SIG-M5 (cell line): ENCODE data around the gene MFSD11.
"Not testable (repeated sequence)": the region's sequence is repeated elsewhere in the genome, so short reads cannot be mapped to it uniquely, and the experiment has no call there.

Source experiments
- DNase-seq: peaks from one replicate; lab custom pipeline; 2025; lab: John Stamatoyannopoulos, UW

Gene MFSD11

DNA sequence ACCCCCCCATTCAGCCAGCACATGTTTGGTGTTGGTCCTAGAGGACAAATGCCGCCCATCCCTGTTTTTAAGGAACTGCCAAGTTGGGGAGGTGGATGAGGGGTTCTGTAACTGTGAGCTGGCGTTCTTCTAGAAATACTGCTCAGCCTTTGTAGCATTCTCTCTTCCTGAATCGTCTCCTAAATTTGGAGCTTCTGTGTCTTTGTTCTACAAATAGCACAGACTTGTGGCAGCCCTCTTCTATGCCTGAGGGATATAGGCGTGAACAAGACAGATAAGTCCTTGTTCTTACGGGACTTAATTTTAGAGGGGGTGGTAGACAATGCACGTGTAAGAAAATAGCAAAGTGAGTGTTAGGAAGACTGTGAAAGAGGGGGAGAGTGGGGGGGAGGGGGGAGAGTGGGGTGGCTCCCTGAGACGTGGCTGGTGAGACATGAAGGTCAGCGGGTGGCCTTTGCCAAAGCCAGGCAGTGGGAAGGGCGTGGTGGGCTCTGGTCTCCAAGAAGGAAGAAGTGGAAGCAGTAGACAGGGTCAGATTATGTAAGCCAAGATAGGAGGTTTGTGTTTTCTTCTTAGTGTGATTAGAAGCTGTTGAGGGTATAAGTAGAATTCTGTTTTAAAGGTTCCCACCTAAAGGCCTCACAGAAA, 9.9 kb downstream of the MFSD11 start:
- no peak for DNase-seq

DNA sequence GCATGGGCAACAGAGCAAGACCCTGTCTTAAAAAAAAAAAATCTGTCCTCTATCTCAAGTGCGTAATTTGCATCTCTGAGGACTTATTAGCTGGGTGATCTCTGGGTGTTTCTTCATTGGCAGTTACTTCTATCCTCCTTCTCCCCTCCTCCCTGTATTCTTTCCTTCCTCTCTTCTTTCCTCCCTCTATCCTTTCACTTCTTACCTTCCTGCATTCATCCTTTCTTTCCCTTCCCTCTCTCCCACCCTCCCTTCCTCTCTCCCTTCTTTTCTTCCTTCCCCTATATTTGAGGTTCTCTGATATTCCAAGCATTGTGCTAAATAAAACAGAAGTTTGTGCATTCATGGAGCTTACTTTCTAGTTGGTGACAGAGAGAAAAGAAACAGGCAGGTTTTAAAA, 10.7 kb downstream of the MFSD11 start:
- DNase-seq, result no peak

DNA sequence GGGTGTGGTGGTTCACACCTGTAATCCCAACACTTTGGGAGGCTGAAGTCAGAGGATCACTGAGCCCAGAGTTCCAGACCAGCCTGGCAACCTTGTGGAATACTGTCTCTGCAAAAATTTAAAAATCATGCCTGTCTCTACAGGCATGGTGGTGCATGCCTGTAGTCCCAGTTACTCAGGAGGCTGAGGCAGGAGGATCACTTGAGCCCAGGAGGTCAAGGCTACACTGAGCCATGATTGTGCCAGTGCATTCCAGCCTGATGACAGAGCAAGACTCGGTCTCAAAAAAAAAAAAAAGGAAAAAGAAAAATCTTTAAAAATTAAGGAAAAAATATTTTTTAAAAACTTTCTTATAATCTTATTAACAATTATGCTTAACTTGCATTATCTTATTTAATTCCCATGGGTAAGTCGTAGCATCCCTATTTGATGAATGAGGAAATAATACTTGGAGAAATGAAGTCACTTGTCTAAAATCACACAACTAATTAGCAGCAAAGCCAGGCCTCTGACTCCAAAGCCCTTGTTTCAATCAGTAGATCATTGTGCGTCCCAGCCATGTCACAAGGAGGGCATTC, 13.6 kb downstream of the MFSD11 start:
- DNase-seq, result no peak

DNA sequence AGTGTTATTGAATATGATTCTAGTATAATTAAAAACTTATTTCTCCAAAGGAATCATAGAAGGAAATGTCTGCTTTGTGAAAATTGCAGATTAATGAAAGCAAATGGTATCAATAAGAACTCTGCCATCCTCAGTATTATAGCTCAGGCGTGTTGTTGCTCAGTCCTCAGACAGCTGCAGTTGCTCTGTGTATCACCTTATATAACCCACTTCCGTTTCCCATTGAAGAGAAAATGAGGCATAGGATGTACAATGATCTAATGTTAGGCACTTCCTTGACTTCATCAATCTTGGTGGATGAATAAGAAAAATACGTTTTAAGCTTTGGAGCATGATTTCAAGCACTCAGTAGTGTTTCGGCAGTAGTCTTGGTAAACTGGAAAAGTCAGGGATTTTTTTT, 14.1 kb downstream of the MFSD11 start:
- no peak for DNase-seq

DNA sequence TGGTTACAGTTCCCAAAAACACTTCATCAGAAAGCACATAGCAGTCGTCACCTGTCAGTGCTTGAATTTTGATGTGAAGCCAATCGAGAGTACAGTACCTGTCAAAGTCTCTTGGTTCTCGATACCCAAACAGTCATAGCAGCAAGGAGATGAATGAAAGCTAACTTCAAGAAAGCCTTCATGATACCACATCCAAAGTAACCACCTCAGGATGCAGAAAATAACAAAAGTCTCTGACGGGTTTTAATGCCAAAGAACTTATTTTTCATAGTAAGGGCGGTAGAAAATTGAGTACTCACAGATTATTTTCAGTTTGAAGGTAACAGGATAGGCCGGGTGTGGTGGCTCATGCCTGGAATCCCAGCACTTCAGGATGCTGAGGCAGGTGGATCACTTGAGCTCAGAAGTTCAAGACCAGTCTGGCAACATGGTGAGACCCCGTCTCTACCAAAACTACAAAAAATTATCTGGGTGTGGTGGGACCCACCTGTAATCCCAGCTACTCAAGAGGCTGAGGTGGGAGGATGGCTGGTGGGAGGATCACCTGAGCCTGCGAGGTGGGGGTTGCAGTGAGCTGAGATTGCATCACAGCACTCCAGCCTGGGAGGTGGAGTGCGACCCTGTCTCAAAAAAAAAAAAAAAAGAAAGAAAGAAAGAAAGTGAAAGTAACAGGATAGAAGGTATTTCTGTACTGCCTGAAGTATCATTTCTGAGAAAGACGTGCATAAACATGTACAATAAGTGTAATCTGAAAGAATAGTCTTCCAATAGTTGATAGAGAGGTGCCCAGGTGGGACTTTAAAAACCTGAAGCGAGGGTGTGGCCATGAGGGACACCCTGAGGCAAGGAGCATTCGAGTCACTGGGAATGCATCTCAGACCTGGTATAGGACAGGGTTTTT, 15.4 kb downstream of the MFSD11 start:
- DNase-seq, result no peak

DNA sequence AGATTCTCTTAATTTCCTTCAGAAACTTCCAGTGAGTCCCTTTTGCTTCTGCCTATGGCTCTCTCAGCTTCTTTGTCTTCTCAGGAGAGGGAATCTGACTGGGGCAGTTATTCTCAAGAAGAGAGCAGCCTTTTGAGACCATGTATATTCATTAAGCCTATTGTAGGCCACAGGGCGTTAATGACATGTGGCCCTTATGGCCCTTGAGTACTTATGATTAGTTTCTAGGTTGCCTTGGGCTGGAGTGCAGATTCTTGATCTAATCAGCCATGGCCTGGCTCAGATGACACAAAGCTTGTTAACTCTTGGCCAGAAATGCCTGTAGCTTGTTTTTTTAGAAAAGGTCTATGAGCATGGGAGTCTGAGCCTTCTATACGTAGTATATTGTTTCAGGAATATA, 17.4 kb downstream of the MFSD11 start:
- DNase-seq, result no peak

DNA sequence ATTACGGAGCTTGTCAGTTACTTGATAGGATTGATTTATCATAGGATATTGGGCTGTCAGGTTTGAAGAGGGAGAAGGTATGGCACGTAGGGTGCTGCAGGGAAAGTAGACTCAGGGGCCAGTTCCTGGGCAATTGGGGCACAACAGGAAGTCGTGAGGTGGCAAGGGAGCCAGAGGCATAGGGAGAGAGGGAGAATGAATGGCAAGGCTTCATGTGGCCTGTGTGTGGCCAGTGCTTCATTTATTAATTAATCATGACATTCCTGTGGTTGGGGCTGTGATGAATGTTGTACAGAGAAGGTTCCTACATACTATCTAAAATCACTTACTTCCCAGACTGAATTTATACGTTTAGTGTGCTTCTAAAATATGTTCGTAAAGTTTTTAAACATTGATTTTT, 19.3 kb downstream of the MFSD11 start:
- no peak for DNase-seq

DNA sequence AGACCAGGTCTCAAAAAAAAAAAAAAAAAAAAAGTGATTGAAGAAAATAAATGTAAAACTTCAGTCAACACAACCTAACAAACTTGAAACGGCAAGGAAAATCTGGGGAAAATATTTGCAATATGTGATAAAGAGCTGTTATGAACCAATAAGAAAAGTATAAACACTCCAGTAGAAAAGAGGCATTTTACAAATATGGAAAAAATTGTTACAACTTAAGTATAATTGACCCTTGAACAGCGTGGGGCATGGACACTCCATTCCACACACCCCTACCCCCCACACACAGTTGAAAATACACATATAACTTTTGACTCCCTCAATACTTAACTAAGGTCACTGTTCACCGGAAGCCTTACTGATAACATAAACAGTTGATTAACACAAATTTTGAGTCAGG, 20.7 kb downstream of the MFSD11 start:
- no peak for DNase-seq

DNA sequence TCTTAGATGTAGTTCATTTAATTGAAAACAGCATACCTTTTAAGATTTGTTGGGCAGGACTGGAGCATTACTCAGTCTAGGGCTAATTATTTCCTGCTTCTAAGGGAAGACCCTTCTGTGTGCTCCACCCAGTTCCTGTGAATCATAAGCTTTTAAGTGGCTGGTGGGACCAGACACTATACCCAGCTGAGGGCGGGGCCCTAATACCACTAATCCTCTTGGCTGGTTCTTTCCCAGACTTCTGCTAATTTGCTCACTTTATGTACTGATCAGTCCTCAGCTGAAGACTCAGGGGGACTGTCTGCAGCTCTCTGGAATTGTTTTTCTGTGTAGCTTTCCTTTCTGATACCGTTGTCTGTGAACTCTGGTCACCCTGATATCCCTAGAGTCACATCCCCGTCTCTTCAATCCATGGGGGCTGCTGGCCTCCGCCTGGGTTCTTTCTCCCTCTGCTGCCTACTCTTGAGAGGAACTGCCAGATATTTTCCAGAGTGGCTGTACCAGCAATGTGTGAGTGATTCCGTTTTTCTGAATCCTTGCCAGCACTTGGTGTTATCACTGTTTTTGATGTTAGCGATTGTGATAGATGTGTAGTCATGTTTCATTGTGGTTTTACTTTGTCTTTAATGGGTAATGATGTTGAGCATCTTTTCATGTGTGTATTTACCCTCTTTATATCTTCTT, 35.1 kb downstream of the MFSD11 start:
- no peak for DNase-seq

DNA sequence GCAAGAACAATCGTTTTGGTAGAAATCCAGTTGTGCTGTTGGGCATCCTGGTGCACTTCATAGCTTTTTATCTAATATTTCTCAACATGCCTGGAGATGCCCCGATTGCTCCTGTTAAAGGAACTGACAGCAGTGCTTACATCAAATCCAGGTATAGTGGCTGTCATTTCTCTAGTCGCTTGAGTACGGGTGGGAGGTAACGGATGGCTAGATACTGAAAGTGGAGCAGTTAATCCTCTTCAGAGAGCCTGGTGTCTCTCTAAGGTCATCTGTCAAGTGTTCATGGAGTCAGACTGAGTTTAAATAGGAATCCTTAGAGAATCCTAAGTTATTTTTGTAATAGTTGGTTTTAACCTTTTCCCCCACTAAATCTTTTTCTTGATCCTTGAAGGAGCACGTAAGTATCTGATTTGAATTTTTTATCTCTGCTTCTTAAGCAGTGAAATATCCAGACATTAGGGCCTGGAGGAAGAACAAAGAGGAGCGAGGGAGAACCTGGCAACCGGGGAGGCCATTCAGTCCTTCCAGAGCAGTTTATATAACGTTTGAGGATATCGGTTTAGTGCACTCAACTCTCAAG, 37.2 kb downstream of the MFSD11 start:
- no peak for DNase-seq

DNA sequence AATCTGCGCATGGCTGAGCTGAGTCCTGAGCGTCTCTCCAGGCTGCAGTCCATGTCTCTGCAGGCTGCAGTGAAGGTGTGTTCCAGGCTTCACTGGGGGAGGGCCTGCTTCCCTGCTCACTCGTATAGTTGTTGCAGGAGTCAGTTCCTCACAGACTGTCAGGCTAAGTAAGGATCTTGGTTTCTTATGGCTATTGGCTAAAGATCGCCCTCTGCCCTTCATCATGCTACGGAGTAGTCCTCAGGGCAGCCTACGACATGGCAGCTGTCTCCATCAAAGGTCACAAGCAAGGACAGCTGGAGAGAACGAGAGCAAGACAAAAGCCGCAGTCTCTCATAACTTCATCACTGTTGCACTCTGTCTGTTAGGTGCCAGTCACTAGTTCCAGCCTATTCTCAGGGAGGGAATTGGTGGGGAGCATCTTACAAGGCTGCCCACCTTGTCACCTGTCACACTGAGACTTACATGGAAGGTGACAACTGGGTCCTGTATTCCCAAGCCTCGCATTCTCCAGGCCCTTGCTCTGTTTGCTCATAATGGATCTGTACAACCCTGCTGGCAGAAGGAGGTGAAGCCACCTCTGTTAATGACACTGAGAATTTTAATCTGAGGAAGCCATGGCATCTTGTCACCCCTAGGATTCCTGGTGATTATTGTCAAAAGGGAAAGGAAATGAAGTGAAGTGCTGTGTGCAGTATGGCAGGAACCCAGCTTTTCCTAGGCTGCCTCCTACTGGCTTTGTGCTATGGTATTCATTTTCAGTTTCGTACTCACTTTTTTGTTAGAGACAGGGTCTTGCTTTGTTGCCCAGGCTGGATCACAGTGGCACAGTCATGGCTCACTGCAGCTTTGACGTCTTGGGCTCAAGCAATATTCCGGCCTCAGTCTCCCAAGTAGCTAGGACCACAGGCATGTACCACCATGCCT, 43.4 kb downstream of the MFSD11 start:
- no peak for DNase-seq

DNA sequence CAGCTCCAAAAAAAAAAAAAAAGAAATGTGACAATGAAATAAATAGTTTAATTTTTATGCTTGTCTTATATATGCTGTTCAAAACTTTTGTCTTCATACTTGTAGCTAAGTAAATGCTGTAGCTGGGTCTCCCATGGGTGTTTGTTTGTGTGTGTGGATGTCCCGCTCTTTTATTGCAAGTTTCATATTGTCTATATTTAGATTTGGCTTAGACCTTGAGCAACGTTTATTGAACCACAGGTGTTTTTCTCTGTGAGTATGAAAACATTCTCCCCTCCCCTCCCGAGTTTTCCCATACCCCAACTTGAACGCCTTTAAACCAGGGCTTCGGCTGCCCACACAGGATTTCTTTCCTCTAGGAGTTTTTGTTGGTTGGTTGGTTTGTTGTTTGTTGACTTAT, 45.2 kb downstream of the MFSD11 start:
- DNase-seq, result no peak

DNA sequence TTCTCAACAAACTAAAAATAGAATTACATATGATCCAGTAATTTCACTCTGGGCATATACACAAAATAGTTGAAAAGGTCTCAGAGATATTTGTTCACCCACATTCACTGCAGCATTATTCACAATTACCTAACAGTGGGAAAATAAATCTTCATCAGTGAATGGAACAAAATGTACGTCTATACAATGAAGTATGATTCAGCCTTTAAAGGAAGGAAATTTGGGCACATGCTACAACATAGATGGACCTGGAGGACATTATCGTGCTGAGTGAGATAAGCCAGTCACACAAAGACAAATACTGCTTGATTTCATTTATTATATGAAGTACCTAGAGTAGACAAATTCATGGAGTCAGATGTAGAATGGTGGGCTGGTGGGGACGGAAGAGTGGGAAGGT, 47.0 kb downstream of the MFSD11 start:
- no peak for DNase-seq

DNA sequence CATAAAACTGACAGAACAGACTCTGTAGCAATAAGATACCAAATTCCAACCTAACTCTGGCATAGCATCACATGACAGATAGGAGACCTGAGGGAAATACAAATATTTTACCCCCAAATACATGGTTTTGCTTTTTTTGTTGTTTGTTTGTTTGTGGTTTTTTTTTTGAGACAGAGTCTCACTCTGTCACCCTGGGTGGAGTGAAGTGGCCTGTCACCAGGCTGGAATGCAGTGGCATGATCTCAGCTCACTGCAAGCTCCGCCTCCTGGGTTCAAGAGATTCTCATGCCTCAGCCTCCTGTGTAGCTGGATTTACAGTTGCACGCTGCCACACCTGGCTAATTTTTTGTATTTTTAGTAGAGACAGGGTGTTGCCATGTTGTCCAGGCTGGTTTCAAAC, 49.9 kb downstream of the MFSD11 start:
- DNase-seq, result not testable (repeated sequence)

DNA sequence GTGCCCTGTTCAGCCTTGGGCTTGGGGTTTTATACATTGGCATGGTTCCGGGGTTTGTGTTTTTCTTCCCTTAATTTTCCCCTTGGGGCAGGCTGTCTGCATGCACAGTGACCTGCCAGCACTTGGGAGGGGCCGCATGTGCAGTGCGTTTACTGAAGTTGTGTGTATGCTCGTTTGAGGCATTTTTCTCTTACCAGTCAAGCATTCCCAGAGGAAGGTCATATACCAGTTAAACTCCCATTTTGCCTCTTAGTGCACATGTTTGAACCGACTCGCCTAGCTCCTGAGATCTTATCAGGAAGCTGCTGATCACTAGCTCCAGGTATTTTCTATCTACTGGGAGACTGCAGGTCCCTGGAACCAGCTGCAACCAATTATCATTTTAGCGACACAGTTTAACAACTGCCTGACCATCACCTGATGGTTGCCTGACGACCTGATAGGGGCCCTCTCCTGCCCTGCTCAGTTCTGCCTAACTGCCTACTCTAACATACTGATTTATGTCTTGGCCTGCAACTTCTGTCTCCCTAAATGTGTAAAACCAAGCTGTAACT, 51.4 kb downstream of the MFSD11 start:
- no peak for DNase-seq

DNA sequence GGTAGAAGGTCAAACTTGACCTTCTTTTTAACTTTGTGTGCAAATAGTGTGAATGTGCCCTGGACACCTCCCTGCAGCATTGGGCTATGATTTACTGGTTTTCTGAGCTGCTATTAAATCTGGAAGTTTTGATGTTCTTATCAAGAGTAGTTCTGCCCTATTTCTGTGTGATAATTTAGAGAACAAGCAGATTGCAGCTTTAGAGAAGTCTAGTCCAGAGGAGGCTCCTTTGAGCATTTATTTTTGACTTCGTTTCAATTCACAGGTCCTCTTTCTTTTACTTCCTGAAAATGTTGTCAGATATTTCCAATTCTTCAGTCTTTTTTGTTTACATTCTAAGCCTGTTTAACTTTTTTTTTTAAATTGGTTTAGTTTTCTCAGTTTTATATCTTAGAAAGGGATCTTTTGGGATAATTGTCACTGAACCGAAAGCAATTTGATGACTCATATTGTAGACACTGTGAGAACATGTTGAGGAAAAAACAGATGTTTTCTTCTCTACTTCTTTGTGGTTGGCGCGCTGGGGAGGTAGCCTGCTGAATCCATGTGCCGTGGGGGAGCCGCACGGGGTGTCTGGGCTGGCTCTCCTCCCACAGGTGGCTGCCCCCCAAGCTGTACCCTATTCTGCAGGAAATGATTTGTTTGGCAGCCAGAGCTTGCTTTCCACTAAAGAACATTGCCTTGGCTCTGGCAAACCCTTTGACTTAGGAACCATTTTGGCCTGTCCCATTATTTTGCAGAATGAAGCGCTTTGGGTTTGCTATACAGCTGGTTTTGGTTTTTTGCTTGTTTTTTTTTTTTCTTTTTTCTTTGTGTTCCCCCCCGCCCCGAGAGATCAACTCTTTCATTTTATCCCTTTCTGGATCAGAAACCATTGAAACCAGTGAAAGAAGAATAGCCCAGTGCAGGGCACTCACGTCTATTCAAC, 53.4 kb downstream of the MFSD11 start:
- no peak for DNase-seq

DNA sequence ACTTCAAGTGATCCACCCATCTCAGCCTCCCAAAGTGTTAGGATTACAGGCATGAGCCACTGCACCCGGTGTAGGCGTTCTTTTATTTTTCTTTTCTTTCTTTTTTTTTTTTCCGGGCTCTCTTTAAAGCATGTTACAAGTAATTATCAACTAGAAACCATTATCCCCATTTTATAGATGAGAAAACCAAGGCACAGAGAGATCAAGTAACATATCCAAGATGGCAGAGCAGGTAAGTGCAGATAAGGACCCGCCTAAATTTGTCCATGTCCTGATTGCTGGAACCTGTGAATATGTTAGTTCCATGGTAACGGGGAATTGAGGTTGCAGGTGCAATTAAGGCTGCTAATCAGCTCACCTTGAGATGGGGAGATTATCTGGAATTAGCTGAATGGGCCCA, 54.4 kb downstream of the MFSD11 start:
- no peak for DNase-seq

DNA sequence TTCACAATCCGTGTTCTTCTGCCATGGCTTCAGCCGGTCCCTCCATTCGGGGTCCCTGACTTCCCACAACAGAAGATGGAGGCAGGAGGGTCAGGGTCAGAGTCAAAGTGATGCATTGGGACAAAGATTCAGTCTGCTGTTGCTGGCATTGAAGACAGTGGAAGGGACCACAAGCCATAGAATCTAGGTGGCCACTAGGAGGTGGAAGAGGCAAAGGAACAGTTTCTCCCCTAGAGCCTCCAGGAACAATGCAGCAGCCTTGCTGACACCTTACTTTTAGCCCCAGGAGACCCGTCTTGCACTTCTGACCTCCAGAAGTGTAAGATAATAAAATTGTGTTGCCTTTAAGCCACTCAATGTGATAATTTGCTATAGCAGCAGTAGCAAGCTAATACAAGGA, 55.9 kb downstream of the MFSD11 start:
- DNase-seq, result no peak

DNA sequence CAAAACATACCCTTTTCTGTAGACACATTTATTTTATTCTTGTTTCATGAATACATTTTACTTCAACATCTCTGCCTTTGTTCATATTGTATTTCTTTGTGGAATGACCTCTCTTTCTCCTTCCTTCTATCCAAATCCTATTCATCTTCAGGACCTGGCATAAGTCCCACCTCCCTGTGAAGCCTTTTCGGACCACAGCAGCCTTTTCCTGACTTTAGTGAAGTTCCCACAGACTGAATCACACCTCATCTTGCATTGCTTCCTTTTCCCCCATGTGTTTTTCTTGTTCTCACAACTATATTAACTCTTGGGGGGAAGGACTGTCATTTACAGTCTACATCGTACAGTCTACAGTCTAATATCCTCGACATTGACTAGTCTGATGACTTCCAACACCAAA, 58.2 kb downstream of the MFSD11 start:
- no peak for DNase-seq
